Adrenal gland (tissue), 5 donors: ENCODE results near the gene FRMD3.

ENCODE experiments used
- POLR2A ChIP-seq, 2 donors: fragments of 450-650 bp; IDR thresholded peaks; one replicate each; pipeline ENCODE4 v1.6.1; 2017; ENCODE audit warnings: antibody characterized with exemption in 2 of 2, mild to moderate bottlenecking in 2 of 2, moderate library complexity in 1 of 2
- TF ChIP-seq, protein P1 (sequence below), 6 experiments: fragments of 450-650 bp in 4 of 6; fragments of 200-600 bp in 2 of 6; sonication (generic) in 1 of 6; IDR thresholded peaks; 1 replicate in 5 of 6; 2 replicates in 1 of 6; pipeline versions ENCODE4 v1.5.1 to v1.8.0; 2016 to 2021; ENCODE audit warnings: antibody characterized with exemption in 6 of 6, mild to moderate bottlenecking in 2 of 6, moderate library complexity in 1 of 6
- donor health status: DM: no; HTN: no; CAD: no.

DNA sequence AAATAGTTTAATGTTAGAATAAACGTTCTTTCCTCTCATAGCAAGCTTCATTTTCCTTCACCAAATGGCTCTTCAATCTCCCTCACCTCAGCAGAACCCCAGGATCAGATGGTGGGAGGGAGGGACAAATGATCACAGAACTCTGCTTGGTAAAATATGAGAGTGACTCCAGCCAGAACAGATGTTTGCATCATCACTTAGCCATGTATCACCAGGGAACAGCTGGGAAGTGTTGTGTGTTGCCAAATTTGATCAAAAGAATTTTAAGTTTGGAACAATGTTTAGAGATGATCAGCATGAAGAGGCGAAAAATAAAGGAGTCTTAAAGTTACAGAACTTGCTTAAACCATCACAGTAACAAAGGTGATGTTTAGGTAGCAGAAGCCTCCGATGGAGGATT is 115.7 kb downstream of the FRMD3 start:
- TF ChIP-seq, protein P1, sequence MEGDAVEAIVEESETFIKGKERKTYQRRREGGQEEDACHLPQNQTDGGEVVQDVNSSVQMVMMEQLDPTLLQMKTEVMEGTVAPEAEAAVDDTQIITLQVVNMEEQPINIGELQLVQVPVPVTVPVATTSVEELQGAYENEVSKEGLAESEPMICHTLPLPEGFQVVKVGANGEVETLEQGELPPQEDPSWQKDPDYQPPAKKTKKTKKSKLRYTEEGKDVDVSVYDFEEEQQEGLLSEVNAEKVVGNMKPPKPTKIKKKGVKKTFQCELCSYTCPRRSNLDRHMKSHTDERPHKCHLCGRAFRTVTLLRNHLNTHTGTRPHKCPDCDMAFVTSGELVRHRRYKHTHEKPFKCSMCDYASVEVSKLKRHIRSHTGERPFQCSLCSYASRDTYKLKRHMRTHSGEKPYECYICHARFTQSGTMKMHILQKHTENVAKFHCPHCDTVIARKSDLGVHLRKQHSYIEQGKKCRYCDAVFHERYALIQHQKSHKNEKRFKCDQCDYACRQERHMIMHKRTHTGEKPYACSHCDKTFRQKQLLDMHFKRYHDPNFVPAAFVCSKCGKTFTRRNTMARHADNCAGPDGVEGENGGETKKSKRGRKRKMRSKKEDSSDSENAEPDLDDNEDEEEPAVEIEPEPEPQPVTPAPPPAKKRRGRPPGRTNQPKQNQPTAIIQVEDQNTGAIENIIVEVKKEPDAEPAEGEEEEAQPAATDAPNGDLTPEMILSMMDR (IDR thresholded peaks at IDR 0.05), result no peak
- TF ChIP-seq POLR2A (IDR thresholded peaks at IDR 0.05), result no peak
